ENCODE results near the gene UBE2D2.

Gene UBE2D2

GRCh38 chr5:139660923-139661814 is 100.0 kb downstream of the UBE2D2 start:
- DNase-seq (ENCODE audit: low read depth): no peak

GRCh38 chr5:139662617-139663016 is 101.5 kb downstream of the UBE2D2 start:
- DNase-seq (ENCODE audit: low read depth): no peak

GRCh38 chr5:139663207-139664085 is 102.3 kb downstream of the UBE2D2 start:
- DNase-seq (ENCODE audit: low read depth): no peak

- DNase-seq (ENCODE audit: low read depth): no peak
Observed at GRCh38 chr5:139664086-139664693, 103.1 kb downstream of the UBE2D2 start.

GRCh38 chr5:139664727-139665351 is 103.7 kb downstream of the UBE2D2 start:
- no peak for DNase-seq (ENCODE audit: low read depth)

- no peak for DNase-seq (ENCODE audit: low read depth)
Observed at GRCh38 chr5:139665626-139666025, 104.5 kb downstream of the UBE2D2 start.

GRCh38 chr5:139666551-139666950 is 105.4 kb downstream of the UBE2D2 start:
- DNase-seq (ENCODE audit: low read depth): no peak

- DNase-seq (ENCODE audit: low read depth): no peak
Observed at GRCh38 chr5:139667001-139667729, 106.0 kb downstream of the UBE2D2 start.

- no peak for DNase-seq (ENCODE audit: low read depth)
Observed at GRCh38 chr5:139667730-139668063, 106.6 kb downstream of the UBE2D2 start.

- no peak for DNase-seq (ENCODE audit: low read depth)
Observed at GRCh38 chr5:139668064-139668880, 107.1 kb downstream of the UBE2D2 start.

- DNase-seq (ENCODE audit: low read depth): no peak
Observed at GRCh38 chr5:139668924-139669661, 108.0 kb downstream of the UBE2D2 start.

- no peak for DNase-seq (ENCODE audit: low read depth)
Observed at GRCh38 chr5:139669662-139670368, 108.7 kb downstream of the UBE2D2 start.

- no peak for DNase-seq (ENCODE audit: low read depth)
Observed at GRCh38 chr5:139670369-139671095, 109.4 kb downstream of the UBE2D2 start.

- DNase-seq (ENCODE audit: low read depth): no peak
Observed at GRCh38 chr5:139671096-139671841, 110.1 kb downstream of the UBE2D2 start.

GRCh38 chr5:139675213-139675612 is 114.1 kb downstream of the UBE2D2 start:
- no peak for DNase-seq (ENCODE audit: low read depth)

GRCh38 chr5:139675825-139676224 is 114.7 kb downstream of the UBE2D2 start:
- no peak for DNase-seq (ENCODE audit: low read depth)

- DNase-seq (ENCODE audit: low read depth): no peak
Observed at GRCh38 chr5:139676406-139676805, 115.3 kb downstream of the UBE2D2 start.
